Stimulated activated CD8-positive, alpha-beta memory T cell treated with anti-CD3 and anti-CD28 coated beads, Interleukin-4, amount 100 ng/mL, for 24 hours (primary cell): ENCODE data around the gene MBOAT7.
"Not testable (repeated sequence)": the region's sequence is repeated elsewhere in the genome, so short reads cannot be mapped to it uniquely, and the experiment has no call there.

ENCODE experiments used
- DNase-seq: peaks from one replicate; pipeline ENCODE4 v3.0.0-alpha.2; 2020; ENCODE audit warnings: low read depth

MBOAT7 gene

GRCh38 chr19:54189145-54189734, at the start of gene MBOAT7:
TSS of gene MBOAT7 (minus strand) at chr19:54189580. CDS start at chr19:54188508, 1,072 bp downstream.
- DNase-seq: no peak

- no peak for DNase-seq
These were observed 44.6 kb upstream of the MBOAT7 start for GRCh38 chr19:54233941-54234340.

GRCh38 chr19:54231077-54231931, 41.9 kb upstream of the MBOAT7 start:
- DNase-seq: peak; percentile 80

GRCh38 chr19:54230031-54230430, 40.7 kb upstream of the MBOAT7 start:
- no peak for DNase-seq

- DNase-seq: no peak
These were observed 39.8 kb upstream of the MBOAT7 start for GRCh38 chr19:54229146-54229545.

- DNase-seq: not testable (repeated sequence)
These were observed 35.2 kb upstream of the MBOAT7 start for GRCh38 chr19:54224619-54225018.

GRCh38 chr19:54223937-54224281, 34.5 kb upstream of the MBOAT7 start:
- DNase-seq: not testable (repeated sequence)

- not testable (repeated sequence) for DNase-seq
These were observed 34.0 kb upstream of the MBOAT7 start for GRCh38 chr19:54223277-54223936.

- not testable (repeated sequence) for DNase-seq
These were observed 33.3 kb upstream of the MBOAT7 start, which contains the start of gene LILRB3 for GRCh38 chr19:54222474-54223276. TSS of gene LILRB3 (minus strand) at chr19:54223007. CDS start at chr19:54222976, 31 bp downstream.

GRCh38 chr19:54221947-54222346, 32.6 kb upstream of the MBOAT7 start:
- not testable (repeated sequence) for DNase-seq

- not testable (repeated sequence) for DNase-seq
These were observed 30.3 kb upstream of the MBOAT7 start for GRCh38 chr19:54219702-54220101.

- DNase-seq: no peak
These were observed 29.7 kb upstream of the MBOAT7 start for GRCh38 chr19:54218960-54219661.

GRCh38 chr19:54218259-54218658, 28.9 kb upstream of the MBOAT7 start:
- no peak for DNase-seq

GRCh38 chr19:54217517-54218247, 28.3 kb upstream of the MBOAT7 start:
- DNase-seq: not testable (repeated sequence)

- no peak for DNase-seq
These were observed 27.5 kb upstream of the MBOAT7 start for GRCh38 chr19:54216869-54217268.

GRCh38 chr19:54214734-54215133, 25.4 kb upstream of the MBOAT7 start:
- not testable (repeated sequence) for DNase-seq

- DNase-seq: not testable (repeated sequence)
These were observed 24.8 kb upstream of the MBOAT7 start for GRCh38 chr19:54214217-54214616.

GRCh38 chr19:54211235-54211634, 21.9 kb upstream of the MBOAT7 start:
- DNase-seq: no peak

- no peak for DNase-seq
These were observed 20.6 kb upstream of the MBOAT7 start for GRCh38 chr19:54209811-54210494.
